ENCODE results near the gene PDK1. TPM values are rescaled to one million over a fixed set of nuclear protein-coding genes. Genes with fewer than 3 reads are reported as not detected.
"Not testable (repeated sequence)": the region's sequence is repeated elsewhere in the genome, so short reads cannot be mapped to it uniquely, and the experiment has no call there.

PDK1 gene
- polyA plus RNA-seq, 1 donor: 25.5 TPM

- no peak for DNase-seq (ENCODE audit: low read depth)
Observed at GRCh38 chr2:172552547-172553291, 3.2 kb upstream of the PDK1 start.

GRCh38 chr2:172554352-172555271 is 1.3 kb upstream of the PDK1 start:
- no peak for DNase-seq (ENCODE audit: low read depth)

- no peak for DNase-seq (ENCODE audit: low read depth)
Observed at GRCh38 chr2:172555272-172555521, 693 bp upstream of the PDK1 start.

GRCh38 chr2:172556284-172557033 is 569 bp downstream of the PDK1 start:
- DNase-seq (ENCODE audit: low read depth): no peak

GRCh38 chr2:172558372-172558771 is 2.5 kb downstream of the PDK1 start:
- no peak for DNase-seq (ENCODE audit: low read depth)

GRCh38 chr2:172560721-172561120 is 4.8 kb downstream of the PDK1 start:
- DNase-seq (ENCODE audit: low read depth): no peak

- DNase-seq (ENCODE audit: low read depth): no peak
Observed at GRCh38 chr2:172561270-172561669, 5.4 kb downstream of the PDK1 start.

- DNase-seq (ENCODE audit: low read depth): no peak
Observed at GRCh38 chr2:172562298-172562697, 6.4 kb downstream of the PDK1 start.

GRCh38 chr2:172564376-172564775 is 8.5 kb downstream of the PDK1 start:
- no peak for DNase-seq (ENCODE audit: low read depth)

- DNase-seq (ENCODE audit: low read depth): no peak
Observed at GRCh38 chr2:172571245-172571644, 15.4 kb downstream of the PDK1 start.

- no peak for DNase-seq (ENCODE audit: low read depth)
Observed at GRCh38 chr2:172572981-172573380, 17.1 kb downstream of the PDK1 start.

- DNase-seq (ENCODE audit: low read depth): no peak
Observed at GRCh38 chr2:172574965-172575364, 19.1 kb downstream of the PDK1 start.

GRCh38 chr2:172578054-172578453 is 22.2 kb downstream of the PDK1 start:
- no peak for DNase-seq (ENCODE audit: low read depth)

- no peak for DNase-seq (ENCODE audit: low read depth)
Observed at GRCh38 chr2:172578860-172579512, 23.1 kb downstream of the PDK1 start.

- DNase-seq (ENCODE audit: low read depth): no peak
Observed at GRCh38 chr2:172580544-172580943, 24.7 kb downstream of the PDK1 start.

- no peak for DNase-seq (ENCODE audit: low read depth)
Observed at GRCh38 chr2:172582656-172583055, 26.8 kb downstream of the PDK1 start.

- DNase-seq (ENCODE audit: low read depth): no peak
Observed at GRCh38 chr2:172586245-172586891, 30.5 kb downstream of the PDK1 start.

GRCh38 chr2:172587231-172587630 is 31.3 kb downstream of the PDK1 start:
- not testable (repeated sequence) for DNase-seq (ENCODE audit: low read depth)

GRCh38 chr2:172588931-172589330 is 33.0 kb downstream of the PDK1 start:
- no peak for DNase-seq (ENCODE audit: low read depth)

GRCh38 chr2:172591386-172591785 is 35.5 kb downstream of the PDK1 start:
- not testable (repeated sequence) for DNase-seq (ENCODE audit: low read depth)

GRCh38 chr2:172592190-172592589 is 36.3 kb downstream of the PDK1 start:
- DNase-seq (ENCODE audit: low read depth): not testable (repeated sequence)

All from forelimb muscle (tissue), 1 donor.